K562 (cell line): Measurements from ENCODE around the gene AFDN. TPM values are rescaled to one million over a fixed set of nuclear protein-coding genes. Genes with fewer than 3 reads are reported as not detected.

Experiments
- AFF1 ChIP-seq, 2 experiments: fragments of 450-650 bp; IDR thresholded peaks; 2 replicates each; pipeline ENCODE4 v1.6.1; 2018; ENCODE audit warnings: mild to moderate bottlenecking in 2 of 2, low read depth in 1 of 2; ENCODE audit not compliant: partially characterized antibody in 2 of 2
- ATF3 ChIP-seq, 2 experiments: fragments of 450-650 bp in 1 of 2; sonication (generic) in 1 of 2; formaldehyde crosslinking in 1 of 2; IDR thresholded peaks in 1 of 2; conservative IDR thresholded peaks in 1 of 2; 2 replicates each; pipeline versions ENCODE4 v1.6.1 to v1.8.1; 2016 to 2023; ENCODE audit warnings: mild to moderate bottlenecking in 2 of 2, moderate library complexity in 2 of 2, inconsistent platforms in 1 of 2, missing genetic modification reagents in 1 of 2
- HDAC3 ChIP-seq: fragments of 450-650 bp; IDR thresholded peaks from 2 replicates; pipeline ENCODE4 v1.6.1; 2018; ENCODE audit warnings: borderline replicate concordance, mild to moderate bottlenecking, moderate library complexity; ENCODE audit not compliant: partially characterized antibody
- HNRNPH1 ChIP-seq: fragments of 200-400 bp; formaldehyde crosslinking; optimal IDR thresholded peaks from 2 replicates; pipeline ENCODE3; 2017; ENCODE audit warnings: low read depth, mild to moderate bottlenecking, low read length, moderate library complexity
- NFIC ChIP-seq: fragments of 450-650 bp; IDR thresholded peaks from 2 replicates; pipeline ENCODE4 v1.6.1; 2017; ENCODE audit warnings: mild to moderate bottlenecking, inconsistent platforms
- SMAD1 ChIP-seq: fragments of 150-350 bp; IDR thresholded peaks from 2 replicates; pipeline ENCODE4 v1.6.1; 2014; ENCODE audit warnings: low read length, low read depth; ENCODE audit not compliant: partially characterized antibody
- TAF15 ChIP-seq: fragments of 200-400 bp; formaldehyde crosslinking; IDR thresholded peaks from 2 replicates; pipeline ENCODE4 v1.6.1; 2017; ENCODE audit warnings: mild to moderate bottlenecking, low read depth, low read length, moderate library complexity
- TBP ChIP-seq: optimal IDR thresholded peaks from 2 replicates; pipeline ENCODE3; 2011; ENCODE audit warnings: low read depth, low read length, improper control_type of control experiment
- ZBTB40 ChIP-seq, 2 experiments: fragments of 450-650 bp in 1 of 2; sonication (generic) in 1 of 2; formaldehyde crosslinking in 1 of 2; IDR thresholded peaks; 2 replicates each; pipeline versions ENCODE4 v1.7.1 to v1.9.0; 2016 to 2022; ENCODE audit warnings: inconsistent platforms in 1 of 2, mild to moderate bottlenecking in 1 of 2, missing genetic modification reagents in 1 of 2
- ZNF197 ChIP-seq: fragments of 200-800 bp; sonication (Bioruptor generic); IDR thresholded peaks from 2 replicates; pipeline ENCODE4 v1.6.1; 2016; ENCODE audit warnings: low read depth, missing genetic modification characterization, missing compliant biosample characterization
- polyA plus RNA-seq, 8 experiments: library from polyadenylated mRNA; depleted of rRNA in 4 of 8; stranded (reverse) in 5 of 8; unstranded in 3 of 8; fragments of >200 nt; fragmentation: Nextera tagmentation in 2 of 8; fragmentation: Illumina TruSeq in 1 of 8; extraction: Ambion mirVana in 2 of 8; extraction: Trizol in 1 of 8; gene quantifications; 2 replicates each; pipeline versions ENCODE4 v1.2.1 to v1.2.3, GENCODE V29; 2011 to 2014; ENCODE audit warnings: inconsistent platforms in 1 of 8, missing spikeins in 1 of 8
- total RNA-seq, 7 experiments: library from RNA; depleted of rRNA in 6 of 7; stranded (reverse); fragments of >200 nt in 6 of 7; fragmentation: Illumina TruSeq in 2 of 7; extraction: Trizol in 2 of 7; gene quantifications; 2 replicates each; pipeline versions ENCODE4 v1.2.1 to v1.2.3, GENCODE V29; 2011 to 2021; ENCODE audit warnings: low replicate concordance in 1 of 7
- TF ChIP-seq, protein P1 (sequence below), 2 experiments: fragments of 250-450 bp in 1 of 2; fragments of 450-650 bp in 1 of 2; sonication (Bioruptor Pico) in 1 of 2; IDR thresholded peaks; 2 replicates each; pipeline versions ENCODE4 v1.6.1 to v1.8.0; 2016 to 2021; ENCODE audit warnings: mild to moderate bottlenecking in 2 of 2, moderate library complexity in 2 of 2, missing compliant biosample characterization in 1 of 2, missing genetic modification characterization in 1 of 2

AFDN gene
- total and polyA plus RNA-seq, 9 of the 15 experiments (the other 6 are each of a cell fraction or from before 2014, with no cell fraction given) = 7.2 to 129 (median 105) TPM

GRCh38 chr6:167831281-167831828 lies 4.6 kb downstream of the AFDN start (continued):
- TF ChIP-seq AFF1 (IDR thresholded peaks at IDR 0.05; ENCODE audit: low read depth in 1 of 2, partially characterized antibody in 2 of 2) = no peak
- no peak for TF ChIP-seq HDAC3
- no peak for TF ChIP-seq HNRNPH1
- no peak for TF ChIP-seq TAF15
- no peak for TF ChIP-seq SMAD1
- TF ChIP-seq ZNF197 (CRISPR knock-in tag) = no peak
- no peak for TF ChIP-seq ZBTB40 (IDR thresholded peaks at IDR 0.05)
- TF ChIP-seq ZBTB40 (CRISPR knock-in tag; IDR thresholded peaks at IDR 0.05) = no peak
- TF ChIP-seq ATF3 (IDR thresholded peaks at IDR 0.05) = peak; percentile 89
- no peak for TF ChIP-seq ATF3 (CRISPR knock-in tag; conservative IDR thresholded peaks at IDR 0.05)
- TF ChIP-seq, protein P1, sequence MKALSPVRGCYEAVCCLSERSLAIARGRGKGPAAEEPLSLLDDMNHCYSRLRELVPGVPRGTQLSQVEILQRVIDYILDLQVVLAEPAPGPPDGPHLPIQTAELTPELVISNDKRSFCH (CRISPR knock-in tag; IDR thresholded peaks at IDR 0.05) = no peak
- TF ChIP-seq, protein P1 (tag; IDR thresholded peaks at IDR 0.05) = no peak
- no peak for TF ChIP-seq TBP
- peak; percentile 14; the same call in 1 of the 2 replicates for TF ChIP-seq NFIC
